Measurements from ENCODE around the gene PARG. TPM values are rescaled to one million over a fixed set of nuclear protein-coding genes. Genes with fewer than 3 reads are reported as not detected.

Gene PARG
- total and polyA plus RNA-seq, 9 of the 15 experiments (the other 6 are each of a cell fraction or from before 2014, with no cell fraction given): 8.5 to 49.9 (median 28.8) TPM

DNA sequence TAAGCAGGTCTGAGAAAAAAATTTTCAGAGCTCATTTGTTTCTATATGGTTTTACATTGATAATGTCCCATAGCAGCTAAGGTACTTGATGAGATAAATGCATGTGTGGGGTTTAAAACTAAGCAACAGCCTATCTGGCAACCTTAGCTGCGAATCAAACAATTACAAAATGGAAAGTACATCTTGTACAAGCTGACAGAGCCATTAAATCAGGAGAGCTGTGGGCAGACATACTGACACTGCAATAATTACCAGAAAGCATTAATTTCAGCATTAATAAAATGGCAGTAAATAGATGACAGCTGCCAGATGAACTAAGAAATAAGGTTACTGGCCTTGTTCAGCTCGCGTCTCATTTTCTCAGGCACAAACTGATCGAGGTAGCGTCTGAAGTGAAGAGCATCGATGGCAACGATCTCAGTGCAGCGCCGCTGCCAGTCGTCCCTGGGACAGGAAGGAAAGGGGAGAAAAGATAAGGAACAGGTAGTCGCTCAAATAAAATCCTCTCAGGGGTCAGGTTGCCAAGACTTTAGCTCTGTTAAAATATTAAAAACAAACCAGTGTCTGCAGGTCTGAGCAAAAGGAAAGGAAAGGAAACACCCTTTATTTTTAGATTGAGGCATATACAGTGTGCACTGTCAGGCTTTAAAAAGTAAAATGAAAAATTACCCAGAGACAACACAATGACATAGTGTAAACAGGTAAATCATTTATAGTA, 100.1 kb downstream of the PARG start (continued):
- TF ChIP-seq, protein P1, sequence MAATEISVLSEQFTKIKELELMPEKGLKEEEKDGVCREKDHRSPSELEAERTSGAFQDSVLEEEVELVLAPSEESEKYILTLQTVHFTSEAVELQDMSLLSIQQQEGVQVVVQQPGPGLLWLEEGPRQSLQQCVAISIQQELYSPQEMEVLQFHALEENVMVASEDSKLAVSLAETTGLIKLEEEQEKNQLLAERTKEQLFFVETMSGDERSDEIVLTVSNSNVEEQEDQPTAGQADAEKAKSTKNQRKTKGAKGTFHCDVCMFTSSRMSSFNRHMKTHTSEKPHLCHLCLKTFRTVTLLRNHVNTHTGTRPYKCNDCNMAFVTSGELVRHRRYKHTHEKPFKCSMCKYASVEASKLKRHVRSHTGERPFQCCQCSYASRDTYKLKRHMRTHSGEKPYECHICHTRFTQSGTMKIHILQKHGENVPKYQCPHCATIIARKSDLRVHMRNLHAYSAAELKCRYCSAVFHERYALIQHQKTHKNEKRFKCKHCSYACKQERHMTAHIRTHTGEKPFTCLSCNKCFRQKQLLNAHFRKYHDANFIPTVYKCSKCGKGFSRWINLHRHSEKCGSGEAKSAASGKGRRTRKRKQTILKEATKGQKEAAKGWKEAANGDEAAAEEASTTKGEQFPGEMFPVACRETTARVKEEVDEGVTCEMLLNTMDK (IDR thresholded peaks at IDR 0.05; ENCODE audit: borderline replicate concordance, insufficient read depth, low read depth, low read length, poor library complexity, severe bottlenecking): no peak
- TF ChIP-seq EP300 (IDR thresholded peaks at IDR 0.05; ENCODE audit: low read length): no peak
- TF ChIP-seq RFX7 (CRISPR knock-in tag; IDR thresholded peaks at IDR 0.05): no peak
- no peak for TF ChIP-seq HDAC8 (tag; IDR thresholded peaks at IDR 0.05)
- TF ChIP-seq, protein P2, sequence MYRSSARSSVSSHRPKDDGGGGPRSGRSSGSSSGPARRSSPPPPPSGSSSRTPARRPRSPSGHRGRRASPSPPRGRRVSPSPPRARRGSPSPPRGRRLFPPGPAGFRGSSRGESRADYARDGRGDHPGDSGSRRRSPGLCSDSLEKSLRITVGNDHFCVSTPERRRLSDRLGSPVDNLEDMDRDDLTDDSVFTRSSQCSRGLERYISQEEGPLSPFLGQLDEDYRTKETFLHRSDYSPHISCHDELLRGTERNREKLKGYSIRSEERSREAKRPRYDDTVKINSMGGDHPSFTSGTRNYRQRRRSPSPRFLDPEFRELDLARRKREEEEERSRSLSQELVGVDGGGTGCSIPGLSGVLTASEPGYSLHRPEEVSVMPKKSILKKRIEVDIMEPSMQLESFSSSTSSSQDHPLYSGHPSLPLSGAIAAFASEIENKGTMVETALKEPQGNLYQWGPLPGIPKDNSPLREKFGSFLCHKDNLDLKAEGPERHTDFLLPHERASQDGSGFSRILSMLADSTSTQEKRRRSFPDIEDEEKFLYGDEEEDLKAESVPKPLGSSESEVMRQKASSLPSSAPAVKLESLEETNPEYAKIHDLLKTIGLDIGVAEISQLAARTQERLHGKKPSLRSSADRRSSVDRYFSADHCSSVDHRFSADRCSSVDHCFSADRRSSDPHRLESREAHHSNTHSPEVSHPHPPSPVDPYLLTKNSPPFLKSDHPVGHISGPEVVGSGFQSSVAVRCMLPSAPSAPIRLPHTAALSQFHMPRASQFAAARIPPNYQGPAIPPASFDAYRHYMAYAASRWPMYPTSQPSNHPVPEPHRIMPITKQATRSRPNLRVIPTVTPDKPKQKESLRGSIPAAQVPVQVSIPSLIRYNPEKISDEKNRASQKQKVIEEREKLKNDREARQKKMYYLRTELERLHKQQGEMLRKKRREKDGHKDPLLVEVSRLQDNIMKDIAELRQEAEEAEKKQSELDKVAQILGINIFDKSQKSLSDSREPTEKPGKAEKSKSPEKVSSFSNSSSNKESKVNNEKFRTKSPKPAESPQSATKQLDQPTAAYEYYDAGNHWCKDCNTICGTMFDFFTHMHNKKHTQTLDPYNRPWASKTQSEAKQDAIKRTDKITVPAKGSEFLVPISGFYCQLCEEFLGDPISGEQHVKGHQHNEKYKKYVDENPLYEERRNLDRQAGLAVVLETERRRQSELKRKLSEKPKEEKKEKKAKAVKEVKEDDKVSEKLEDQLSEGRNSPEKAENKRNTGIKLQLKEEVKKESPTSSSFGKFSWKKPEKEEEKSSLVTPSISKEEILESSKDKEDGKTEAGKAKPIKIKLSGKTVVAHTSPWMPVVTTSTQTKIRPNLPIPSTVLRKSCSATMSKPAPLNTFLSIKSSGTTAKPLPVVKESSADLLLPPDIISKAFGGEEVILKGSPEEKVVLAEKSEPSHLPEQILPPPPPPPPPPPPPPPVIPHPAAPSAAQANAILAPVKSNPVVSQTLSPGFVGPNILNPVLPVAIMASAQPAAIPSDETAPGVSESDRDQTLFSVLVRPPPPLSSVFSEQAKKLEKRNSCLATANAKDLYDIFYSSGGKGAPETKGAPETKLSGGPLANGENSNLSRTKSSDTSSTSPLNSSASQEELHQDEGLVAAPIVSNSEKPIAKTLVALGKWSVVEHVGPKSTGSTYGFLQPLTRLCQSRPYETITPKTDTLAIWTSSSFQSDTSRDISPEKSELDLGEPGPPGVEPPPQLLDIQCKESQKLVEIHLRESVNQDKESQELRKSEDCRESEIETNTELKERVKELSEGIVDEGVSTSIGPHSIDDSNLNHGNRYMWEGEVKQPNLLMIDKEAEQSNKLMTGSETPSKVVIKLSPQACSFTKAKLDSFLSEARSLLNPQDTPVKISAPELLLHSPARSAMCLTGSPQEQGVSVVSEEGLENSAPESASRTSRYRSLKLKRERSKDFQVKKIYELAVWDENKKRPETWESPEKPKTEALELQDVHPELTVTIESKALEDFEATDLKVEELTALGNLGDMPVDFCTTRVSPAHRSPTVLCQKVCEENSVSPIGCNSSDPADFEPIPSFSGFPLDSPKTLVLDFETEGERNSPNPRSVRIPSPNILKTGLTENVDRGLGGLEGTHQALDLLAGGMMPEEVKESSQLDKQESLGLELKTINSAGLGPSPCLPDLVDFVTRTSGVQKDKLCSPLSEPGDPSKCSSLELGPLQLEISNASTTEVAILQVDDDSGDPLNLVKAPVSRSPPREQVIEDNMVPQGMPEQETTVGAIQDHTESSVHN (IDR thresholded peaks at IDR 0.05; ENCODE audit: borderline replicate concordance in 1 of 2, low read depth in 1 of 2): no peak
- no peak for TF ChIP-seq BRF1 (IDR thresholded peaks at IDR 0.05; ENCODE audit: borderline replicate concordance, extremely low read depth, insufficient read length)
- TF ChIP-seq, protein P3, sequence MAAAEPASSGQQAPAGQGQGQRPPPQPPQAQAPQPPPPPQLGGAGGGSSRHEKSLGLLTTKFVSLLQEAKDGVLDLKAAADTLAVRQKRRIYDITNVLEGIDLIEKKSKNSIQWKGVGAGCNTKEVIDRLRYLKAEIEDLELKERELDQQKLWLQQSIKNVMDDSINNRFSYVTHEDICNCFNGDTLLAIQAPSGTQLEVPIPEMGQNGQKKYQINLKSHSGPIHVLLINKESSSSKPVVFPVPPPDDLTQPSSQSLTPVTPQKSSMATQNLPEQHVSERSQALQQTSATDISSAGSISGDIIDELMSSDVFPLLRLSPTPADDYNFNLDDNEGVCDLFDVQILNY (CRISPR knock-in tag; IDR thresholded peaks at IDR 0.05): no peak

Measured in K562 (cell line).